HG03103 (cell line): Measurements from ENCODE around the gene TFAP2A.

ENCODE experiments used
- ATAC-seq: cut with Tn5 transposase; IDR thresholded peaks from one replicate; pipeline ENCODE4 v1.9.1; 2021; ENCODE audit warnings: low read depth; ENCODE audit not compliant: unreplicated experiment

TFAP2A gene

DNA sequence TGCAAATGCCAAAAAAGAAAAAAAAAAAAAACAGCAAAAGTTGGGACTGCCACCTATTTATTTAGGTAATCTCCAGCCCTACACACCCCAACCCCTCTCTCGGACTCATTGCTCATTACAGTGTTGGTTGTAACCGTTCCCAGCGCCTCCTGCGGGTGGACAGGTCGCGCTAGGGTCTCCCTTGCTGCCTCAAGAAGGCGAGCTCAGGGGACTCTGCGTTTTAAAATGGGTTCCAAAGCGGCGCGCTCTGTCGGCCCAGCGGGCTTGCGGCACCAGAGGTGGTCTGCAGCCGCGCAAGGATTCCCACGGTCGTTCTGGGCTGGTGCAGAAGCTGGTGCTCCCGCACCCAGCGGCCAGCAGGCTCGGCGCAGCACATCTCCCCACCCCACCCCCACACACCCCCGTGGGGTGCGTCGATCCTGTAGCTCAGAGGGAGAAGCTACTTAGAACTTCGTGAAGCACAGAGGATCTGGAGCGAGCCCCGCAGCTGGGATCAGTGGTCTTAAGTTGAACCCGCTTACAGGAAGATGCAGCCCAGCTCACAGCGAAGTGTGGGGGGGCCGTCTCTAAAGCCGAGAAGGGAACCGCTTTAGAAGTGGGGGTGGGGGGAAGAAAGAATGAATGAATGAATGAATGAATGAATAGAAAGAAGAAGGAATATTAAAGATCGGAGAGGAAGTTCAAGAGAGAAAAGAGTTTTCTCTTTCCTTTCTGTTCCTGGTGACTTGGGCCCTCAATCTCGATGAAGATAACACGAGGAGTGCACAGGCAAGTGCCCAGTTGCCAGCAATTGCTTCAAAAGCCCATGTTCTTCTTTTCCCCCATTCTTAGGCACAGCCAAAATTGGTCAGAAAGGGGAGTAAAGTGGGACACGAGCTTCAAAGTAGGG, 780 bp downstream of the TFAP2A start:
- no peak for ATAC-seq

DNA sequence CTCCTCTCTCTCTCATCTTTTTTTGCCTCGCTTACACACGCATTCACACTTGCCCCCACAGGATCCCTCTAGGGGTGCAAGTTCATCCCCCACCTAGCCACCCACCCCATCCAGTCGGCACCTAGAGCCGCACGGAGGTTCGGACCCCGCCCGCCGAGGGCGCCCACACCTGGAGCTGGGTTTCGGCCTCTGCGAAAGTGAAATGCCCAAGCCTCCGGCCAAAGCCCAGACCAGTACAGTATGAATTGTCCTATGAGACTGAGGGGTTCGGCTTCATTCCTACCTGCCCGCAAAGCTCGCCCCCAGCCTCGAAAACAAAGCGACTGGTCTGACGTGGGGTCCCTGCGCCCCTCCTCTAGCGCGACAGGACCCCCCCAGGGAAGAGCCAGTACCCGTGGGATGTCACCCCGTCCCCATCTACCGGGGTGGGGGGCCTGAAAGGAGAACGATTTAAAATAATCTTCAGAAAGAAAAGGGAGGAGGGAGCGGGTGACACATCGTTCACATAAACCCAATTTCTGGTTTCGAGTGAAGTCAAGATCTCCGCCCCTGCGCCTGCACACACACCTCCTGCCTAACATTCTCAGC, 1.5 kb downstream of the TFAP2A start:
- no peak for ATAC-seq

- ATAC-seq: peak; percentile 17
These were observed 2.2 kb downstream of the TFAP2A start for GRCh38 chr6:10412461-10413261.

DNA sequence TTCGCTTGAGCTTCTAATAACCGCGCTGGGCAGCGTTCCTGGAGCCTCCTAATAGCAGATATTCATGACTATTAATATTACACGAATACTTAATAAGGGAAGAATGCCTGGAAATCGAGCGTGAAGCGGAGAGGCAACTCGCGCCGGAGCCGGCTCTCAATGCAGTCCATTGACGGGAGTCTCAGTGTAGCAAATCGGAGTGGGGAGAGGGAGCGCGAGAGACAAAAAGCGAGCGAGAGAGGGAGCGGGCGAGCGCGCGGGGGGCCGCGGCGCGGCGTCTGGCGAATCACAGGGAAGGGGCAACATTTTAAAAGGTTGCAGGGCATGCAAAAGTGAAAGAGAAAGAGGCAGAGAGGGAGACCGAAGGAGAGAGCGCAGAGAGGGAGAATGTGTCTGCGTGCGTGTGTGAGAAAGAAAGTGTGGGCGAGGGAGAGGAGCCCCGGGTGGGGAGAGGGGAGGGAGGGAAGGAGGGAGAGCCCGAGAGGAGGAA, 2.9 kb downstream of the TFAP2A start:
- ATAC-seq: peak; percentile 48

DNA sequence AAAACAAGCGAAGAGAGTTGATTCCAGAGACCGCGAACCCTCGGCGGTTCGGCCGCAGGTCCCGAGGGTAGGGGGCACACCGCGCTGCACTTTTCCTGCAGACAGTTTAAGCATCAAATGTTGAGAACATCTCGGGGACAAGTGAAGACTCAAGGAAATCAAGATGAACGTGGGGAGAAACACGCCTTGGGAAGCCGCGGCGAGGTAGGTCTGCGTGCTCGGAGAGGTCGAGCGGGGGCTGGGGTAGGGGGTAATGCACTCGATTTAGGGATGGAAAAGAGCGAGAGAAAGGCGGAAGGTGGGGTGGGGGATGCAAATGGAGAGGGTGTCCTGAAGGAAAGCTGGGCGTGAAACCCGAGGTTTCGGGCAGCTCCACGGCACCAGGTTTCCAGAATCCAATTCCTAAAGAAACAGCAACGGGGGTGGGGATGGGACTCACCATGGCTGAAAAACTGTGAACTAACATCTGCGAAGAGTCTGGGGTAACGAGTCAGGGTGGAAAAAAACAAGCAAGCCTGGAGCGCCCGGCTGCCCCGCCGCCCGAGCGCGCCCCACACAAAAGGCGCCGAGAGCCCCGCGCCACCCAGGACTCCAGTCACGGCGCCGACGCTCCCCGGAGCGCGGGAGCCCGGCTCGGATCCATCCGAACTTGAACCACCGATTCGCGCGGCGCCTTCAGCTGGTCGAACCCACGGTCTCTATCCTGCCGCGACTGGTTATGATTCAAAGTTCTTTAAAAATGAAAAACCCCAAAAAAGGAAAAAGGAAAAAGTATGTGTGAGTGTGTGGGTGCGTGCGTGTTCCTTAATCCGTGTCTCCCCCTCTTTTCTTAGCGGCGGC, 3.5 kb downstream of the TFAP2A start:
- ATAC-seq: no peak

- no peak for ATAC-seq
These were observed 4.4 kb downstream of the TFAP2A start for GRCh38 chr6:10410207-10411050.

- no peak for ATAC-seq
These were observed 5.1 kb downstream of the TFAP2A start for GRCh38 chr6:10409731-10410206.

- no peak for ATAC-seq
These were observed 5.6 kb downstream of the TFAP2A start for GRCh38 chr6:10409233-10409721.

DNA sequence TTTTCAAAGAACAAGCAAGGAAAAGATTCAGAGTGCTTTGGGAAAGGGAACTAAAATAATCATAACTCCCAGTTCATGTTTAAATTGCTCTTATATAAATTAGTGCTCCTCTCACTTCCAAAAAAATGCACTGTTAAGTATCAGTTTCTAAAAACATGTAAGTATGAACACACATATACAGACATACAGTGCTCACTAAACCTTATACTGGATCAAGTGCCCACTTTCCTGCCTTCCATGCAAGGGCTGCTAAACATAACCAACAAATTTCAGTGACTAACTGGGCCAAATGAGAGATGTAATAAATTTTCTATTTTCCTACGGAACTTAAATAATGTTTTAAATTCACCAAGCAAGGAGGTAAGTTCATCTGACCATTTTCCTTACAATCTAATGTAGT, 6.4 kb downstream of the TFAP2A start:
- ATAC-seq: no peak

DNA sequence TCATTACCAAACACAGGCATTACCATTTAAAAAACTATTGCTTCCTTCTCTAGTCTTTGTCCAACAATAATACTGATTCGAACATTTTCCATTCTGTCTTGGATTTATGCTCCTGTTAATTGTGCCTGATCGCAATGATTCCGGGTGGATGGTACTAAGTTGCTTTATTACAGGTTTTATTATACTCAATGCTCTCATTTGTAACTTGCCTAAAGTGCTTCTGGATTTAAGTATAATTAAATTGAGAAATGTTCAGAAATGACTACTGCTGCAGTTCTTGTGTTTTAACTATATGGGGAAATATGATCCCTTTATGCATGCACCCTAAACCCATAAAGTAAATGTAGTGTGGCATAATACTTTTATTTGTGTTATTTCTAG, 7.2 kb downstream of the TFAP2A start:
- no peak for ATAC-seq

GRCh38 chr6:10407018-10407673, 7.7 kb downstream of the TFAP2A start:
- no peak for ATAC-seq

- no peak for ATAC-seq
These were observed 8.3 kb downstream of the TFAP2A start for GRCh38 chr6:10406556-10406955.

- no peak for ATAC-seq
These were observed 9.4 kb downstream of the TFAP2A start for GRCh38 chr6:10405513-10405900.

DNA sequence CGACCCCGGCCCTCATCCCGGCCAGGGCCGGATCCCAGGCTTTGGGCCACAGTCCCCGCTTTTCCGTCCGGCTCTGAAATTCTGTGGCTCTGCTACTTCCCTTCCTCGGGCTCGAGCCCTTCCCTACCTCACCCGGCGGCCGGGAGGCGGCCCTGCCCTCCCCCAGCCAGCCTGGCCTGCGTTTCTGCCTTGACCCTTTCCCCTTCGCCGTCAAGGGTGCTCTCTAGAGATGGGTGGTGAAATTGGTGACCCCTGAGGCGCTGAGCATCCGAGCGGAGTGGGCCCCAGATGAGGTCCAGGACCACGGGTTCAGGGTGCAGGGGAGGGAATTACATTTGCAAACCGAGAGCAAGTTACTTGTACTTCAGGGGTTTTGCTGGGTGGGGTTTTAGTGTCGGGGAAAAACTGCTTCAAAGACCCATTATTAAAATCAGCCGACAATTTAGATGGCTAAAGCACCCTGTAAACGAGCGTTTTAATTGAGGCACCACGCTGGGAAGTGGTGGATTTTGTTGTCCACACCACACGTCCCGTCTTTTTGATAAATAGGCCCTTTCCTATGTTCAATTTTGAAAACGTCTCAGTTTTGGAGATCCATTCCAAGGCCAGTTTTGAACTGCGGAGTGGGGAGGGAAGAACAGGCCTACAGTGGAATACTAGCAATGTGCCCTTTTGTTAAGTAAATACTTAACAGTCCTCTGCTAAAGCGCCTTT, 9.9 kb downstream of the TFAP2A start:
- peak; percentile 0 for ATAC-seq

- ATAC-seq: peak; percentile 95
These were observed 10.6 kb downstream of the TFAP2A start for GRCh38 chr6:10404107-10404798.

- ATAC-seq: peak; percentile 19
These were observed 11.3 kb downstream of the TFAP2A start for GRCh38 chr6:10403385-10404106.
